ENCODE measurements around the gene ARFRP1.

DNA sequence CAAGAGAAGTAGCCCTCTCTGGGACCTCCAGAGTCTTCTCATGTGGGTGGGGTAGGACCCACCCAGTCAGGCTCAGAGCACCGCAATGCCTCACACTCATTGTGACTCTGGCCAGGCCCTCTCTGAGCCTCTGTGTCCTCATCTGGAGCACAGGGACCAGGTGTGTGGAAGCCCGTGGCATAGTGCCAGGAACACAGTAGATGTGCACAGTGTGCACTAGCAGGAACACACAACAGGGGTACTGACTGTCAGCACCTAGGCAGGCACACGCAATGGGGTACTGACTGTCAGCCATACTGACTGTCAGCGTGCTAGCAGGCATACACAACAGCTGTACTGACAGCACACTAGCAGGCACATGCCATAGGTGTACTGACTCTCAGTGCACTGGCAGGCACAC, 52.5 kb downstream of the ARFRP1 start:
- TF ChIP-seq, protein P1, sequence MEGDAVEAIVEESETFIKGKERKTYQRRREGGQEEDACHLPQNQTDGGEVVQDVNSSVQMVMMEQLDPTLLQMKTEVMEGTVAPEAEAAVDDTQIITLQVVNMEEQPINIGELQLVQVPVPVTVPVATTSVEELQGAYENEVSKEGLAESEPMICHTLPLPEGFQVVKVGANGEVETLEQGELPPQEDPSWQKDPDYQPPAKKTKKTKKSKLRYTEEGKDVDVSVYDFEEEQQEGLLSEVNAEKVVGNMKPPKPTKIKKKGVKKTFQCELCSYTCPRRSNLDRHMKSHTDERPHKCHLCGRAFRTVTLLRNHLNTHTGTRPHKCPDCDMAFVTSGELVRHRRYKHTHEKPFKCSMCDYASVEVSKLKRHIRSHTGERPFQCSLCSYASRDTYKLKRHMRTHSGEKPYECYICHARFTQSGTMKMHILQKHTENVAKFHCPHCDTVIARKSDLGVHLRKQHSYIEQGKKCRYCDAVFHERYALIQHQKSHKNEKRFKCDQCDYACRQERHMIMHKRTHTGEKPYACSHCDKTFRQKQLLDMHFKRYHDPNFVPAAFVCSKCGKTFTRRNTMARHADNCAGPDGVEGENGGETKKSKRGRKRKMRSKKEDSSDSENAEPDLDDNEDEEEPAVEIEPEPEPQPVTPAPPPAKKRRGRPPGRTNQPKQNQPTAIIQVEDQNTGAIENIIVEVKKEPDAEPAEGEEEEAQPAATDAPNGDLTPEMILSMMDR (IDR thresholded peaks at IDR 0.05) = no peak
- TF ChIP-seq POLR2A (IDR thresholded peaks at IDR 0.05) (no peak), EP300 (IDR thresholded peaks at IDR 0.05) (no peak), POLR2AphosphoS5 (IDR thresholded peaks at IDR 0.05) (no peak)
